Caco-2 (cell line): Measurements from ENCODE around the gene CPNE1. TPM values are rescaled to one million over a fixed set of nuclear protein-coding genes. Genes with fewer than 3 reads are reported as not detected.

Experiments used
- BruUV-seq: library from RNA; stranded (reverse); fragments of 400-500 nt; replicated peaks from 2 replicates; lab custom pipeline; 2021; lab: Mats Ljungman, UMichigan
- CTCF ChIA-PET: fragments of 300-600 bp; sonication (Branson Sonifier 250); formaldehyde crosslinking; loops from one replicate; lab custom pipeline; 2022; ENCODE audit warnings: antibody characterized with exemption; lab: Charles Lee
- POLR2A ChIA-PET: fragments of 300-600 bp; sonication (Branson Sonifier 250); formaldehyde crosslinking; loops from one replicate; lab custom pipeline; 2022; ENCODE audit warnings: antibody characterized with exemption; lab: Charles Lee
- DNase-seq, 2 experiments: peaks; one replicate each; pipeline versions ENCODE4 v3.0.0 to v3.0.0-alpha.2; 2020 to 2022
- H3K27me3 ChIP-seq: replicated peaks from 2 replicates; pipeline ENCODE4 v1.6.0; 2011; ENCODE audit warnings: low read length; ENCODE audit not compliant: control insufficient read depth, insufficient read depth
- H3K36me3 ChIP-seq: 2 replicates; pipeline ENCODE4 v1.5.1; 2011; ENCODE audit warnings: low read length; ENCODE audit not compliant: control insufficient read depth, insufficient read depth
- H3K4me1 ChIP-seq: fragments of 250-450 bp; sonication (Bioruptor Pico); 2 replicates; pipeline ENCODE4 v1.5.1; 2020; ENCODE audit warnings: mild to moderate bottlenecking
- H3K4me3 ChIP-seq: 2 replicates; pipeline ENCODE4 v1.5.1; 2011; ENCODE audit warnings: low read depth, mild to moderate bottlenecking, control low read depth, low read length
- H3K9me3 ChIP-seq: fragments of 250-450 bp; sonication (Bioruptor Pico); 2 replicates; pipeline ENCODE4 v1.5.1; 2020; ENCODE audit warnings: mild to moderate bottlenecking, moderate library complexity
- H3K27ac Mint-ChIP-seq: one replicate; pipeline ENCODE4 v1.8.0; 2022; ENCODE audit warnings: mixed read lengths; ENCODE audit not compliant: unreplicated experiment
- H3K27me3 Mint-ChIP-seq: one replicate; pipeline ENCODE4 v1.8.0; 2022; ENCODE audit warnings: mixed read lengths; ENCODE audit not compliant: insufficient read depth, unreplicated experiment
- H3K36me3 Mint-ChIP-seq: one replicate; pipeline ENCODE4 v1.8.0; 2022; ENCODE audit warnings: mild to moderate bottlenecking, mixed read lengths; ENCODE audit not compliant: insufficient read depth, unreplicated experiment
- H3K4me1 Mint-ChIP-seq: one replicate; pipeline ENCODE4 v1.8.0; 2022; ENCODE audit warnings: low read depth, mixed read lengths; ENCODE audit not compliant: unreplicated experiment
- H3K4me3 Mint-ChIP-seq: one replicate; pipeline ENCODE4 v1.8.0; 2022; ENCODE audit warnings: mild to moderate bottlenecking, moderate library complexity, mixed read lengths; ENCODE audit not compliant: unreplicated experiment
- H3K9me3 Mint-ChIP-seq: one replicate; pipeline ENCODE4 v1.8.0; 2022; ENCODE audit warnings: mixed read lengths; ENCODE audit not compliant: unreplicated experiment
- CTCF ChIP-seq, 2 experiments: fragments of 200-600 bp in 1 of 2; IDR thresholded peaks; 1 replicate in 1 of 2; 2 replicates in 1 of 2; pipeline versions ENCODE4 v1.5.1 to v1.8.0; 2011 to 2022; ENCODE audit warnings: antibody characterized with exemption in 1 of 2, control low read depth in 1 of 2, inconsistent platforms in 1 of 2, low read depth in 1 of 2, low read length in 1 of 2, mild to moderate bottlenecking in 1 of 2, moderate library complexity in 1 of 2; ENCODE audit not compliant: insufficient read depth in 1 of 2, severe bottlenecking in 1 of 2, unreplicated experiment in 1 of 2
- intact Hi-C: fragments of 100-400 bp; cut with micrococcal nuclease; formaldehyde crosslinking; loops from one replicate; pipeline ENCODE4 v1.10.0; 2022; ENCODE audit not compliant: unreplicated experiment
- total RNA-seq: library from RNA; stranded (reverse); gene quantifications from 2 replicates; pipeline ENCODE4 v1.2.3, GENCODE V29; 2022

The CPNE1 gene
- total RNA-seq, 1 experiment from 2014 or later = 833 TPM

GRCh38 chr20:35625584-35626385 lies 38.9 kb downstream of the CPNE1 start:
- Histone ChIP-seq H3K9me3 (no peaks in the 10 kb centered on the region), H3K4me3 (no peak overlapping the region), H3K4me1 (no peaks in the 10 kb centered on the region), H3K36me3 (peaks cover 11% of the 10 kb centered on the region), H3K27me3 (no peaks in the 10 kb centered on the region)
- intact Hi-C loops = no loop called here
- Mint-ChIP-seq H3K4me1 (no peaks in the 10 kb centered on the region), H3K9me3 (no peaks in the 10 kb centered on the region), H3K27me3 (no peaks in the 10 kb centered on the region), H3K27ac (no peak overlapping the region), H3K4me3 (no peak overlapping the region), H3K36me3 (peaks cover 92% of the 10 kb centered on the region)
- CTCF ChIA-PET = interaction anchor here (0.5 kb wide), 1 partner anchor 33 kb away, joined by 5 read pairs; no protein-coding TSS in a partner anchor
- no peak for TF ChIP-seq CTCF (IDR thresholded peaks at IDR 0.05; ENCODE audit: insufficient read depth in 1 of 2, low read depth in 1 of 2, low read length in 1 of 2, severe bottlenecking in 1 of 2, unreplicated experiment in 1 of 2)
- POLR2A ChIA-PET = interaction anchor here (0.7 kb wide), 1 partner anchor 117 kb away, joined by 16 read pairs; no protein-coding TSS in a partner anchor
- no peak for DNase-seq
- BruUV-seq = no TSS peak

- no peak overlapping the region for H3K27ac Mint-ChIP-seq
- ChIA-PET CTCF (interaction anchor here (0.6 to 3.6 kb wide), 2 partner anchors 9 to 21 kb away, joined by 3 to 37 read pairs; no protein-coding TSS in a partner anchor), POLR2A (no interaction called here)
- TF ChIP-seq CTCF (IDR thresholded peaks at IDR 0.05; ENCODE audit: insufficient read depth in 1 of 2, low read depth in 1 of 2, low read length in 1 of 2, severe bottlenecking in 1 of 2, unreplicated experiment in 1 of 2) = peak; percentile 27 to 46
- H3K9me3 Mint-ChIP-seq = no peaks in the 10 kb centered on the region
- peaks cover 4% of the 10 kb centered on the region for H3K36me3 ChIP-seq
- H3K4me1 Mint-ChIP-seq = peaks cover 24% of the 10 kb centered on the region
- no peak for DNase-seq
- no peak overlapping the region for H3K4me3 ChIP-seq
- no TSS peak for BruUV-seq
- no peaks in the 10 kb centered on the region for H3K9me3 ChIP-seq
- no peaks in the 10 kb centered on the region for H3K27me3 ChIP-seq
- no peak overlapping the region for H3K4me3 Mint-ChIP-seq
- intact Hi-C loops = no loop called here
- peaks cover 91% of the 10 kb centered on the region for H3K36me3 Mint-ChIP-seq
- peaks cover 5% of the 10 kb centered on the region; the same call in 1 of the 2 replicates for H3K4me1 ChIP-seq
- no peaks in the 10 kb centered on the region for H3K27me3 Mint-ChIP-seq
These were observed 43.1 kb downstream of the CPNE1 start for GRCh38 chr20:35621560-35621946.

- no peak for DNase-seq
- no TSS peak for BruUV-seq
- TF ChIP-seq CTCF (IDR thresholded peaks at IDR 0.05; ENCODE audit: insufficient read depth in 1 of 2, low read depth in 1 of 2, low read length in 1 of 2, severe bottlenecking in 1 of 2, unreplicated experiment in 1 of 2) = no peak
- ChIA-PET CTCF (interaction anchor here (0.6 to 5.4 kb wide), 6 partner anchors 10 to 372 kb away, joined by 3 to 46 read pairs (median 6); partner anchors contain the start of genes CPNE1 and RBM12), POLR2A (no interaction called here)
- Histone ChIP-seq H3K4me1 (peaks cover 5% of the 10 kb centered on the region; the same call in 1 of the 2 replicates), H3K27me3 (no peaks in the 10 kb centered on the region), H3K4me3 (no peak overlapping the region), H3K9me3 (no peaks in the 10 kb centered on the region), H3K36me3 (no peaks in the 10 kb centered on the region; the same call in 1 of the 2 replicates)
- Mint-ChIP-seq H3K4me3 (peak overlapping the region; percentile 98), H3K27me3 (no peaks in the 10 kb centered on the region), H3K27ac (peak overlapping the region; percentile 73), H3K36me3 (peaks cover 91% of the 10 kb centered on the region), H3K4me1 (peaks cover 24% of the 10 kb centered on the region), H3K9me3 (no peaks in the 10 kb centered on the region)
- intact Hi-C loops = no loop called here
These were observed 43.7 kb downstream of the CPNE1 start for GRCh38 chr20:35620818-35621559.
